CD4-positive, alpha-beta memory T cell (primary cell): ENCODE results near the gene ZFP36L1. TPM values are rescaled to one million over a fixed set of nuclear protein-coding genes. Genes with fewer than 3 reads are reported as not detected.

Source experiments
- CTCF ChIA-PET: fragments of 350-600 bp; sonication (Branson Sonifier 250); formaldehyde crosslinking; loops from one replicate; lab custom pipeline; 2021; ENCODE audit warnings: inconsistent platforms; ENCODE audit not compliant: partially characterized antibody; lab: Charles Lee
- POLR2A ChIA-PET: fragments of 350-600 bp; sonication (Branson Sonifier 250); formaldehyde crosslinking; loops from one replicate; lab custom pipeline; 2021; ENCODE audit not compliant: partially characterized antibody; lab: Charles Lee
- DNase-seq, 5 donors: peaks; one replicate each; pipeline versions ENCODE4 v3.0.0 to v3.0.0-alpha.2; 2020 to 2022; ENCODE audit warnings: mixed read lengths in 1 of 5
- H3K27ac ChIP-seq: one replicate; pipeline ENCODE4 v1.7.0; 2013; ENCODE audit warnings: low read depth, low read length
- H3K27me3 ChIP-seq: 2 replicates; pipeline ENCODE4 v1.7.0; 2013; ENCODE audit warnings: mild to moderate bottlenecking, low read length, moderate library complexity; ENCODE audit not compliant: insufficient read depth
- H3K36me3 ChIP-seq: 2 replicates; pipeline ENCODE4 v1.7.0; 2013; ENCODE audit warnings: mild to moderate bottlenecking, low read length, moderate library complexity; ENCODE audit not compliant: insufficient read depth
- H3K4me1 ChIP-seq: 2 replicates; pipeline ENCODE4 v1.7.0; 2013; ENCODE audit warnings: mild to moderate bottlenecking, low read length, moderate library complexity; ENCODE audit not compliant: insufficient read depth
- H3K4me3 ChIP-seq, 2 donors: one replicate each; pipeline ENCODE4 v1.7.0; 2013; ENCODE audit warnings: low read length in 2 of 2, mild to moderate bottlenecking in 1 of 2
- H3K9me3 ChIP-seq, 2 donors: one replicate each; pipeline ENCODE4 v1.7.0; 2013; ENCODE audit warnings: low read length in 2 of 2, control low read depth in 1 of 2; ENCODE audit not compliant: control insufficient read depth in 1 of 2
- H3K27ac Mint-ChIP-seq, 7 donors: one replicate each; pipeline ENCODE4 v1.8.0; 2020 to 2021; ENCODE audit warnings: mixed read lengths in 7 of 7, mild to moderate bottlenecking in 6 of 7, inconsistent platforms in 3 of 7, moderate library complexity in 3 of 7
- H3K27me3 Mint-ChIP-seq, 2 donors: one replicate each; pipeline ENCODE4 v1.8.0; 2020 to 2021; ENCODE audit warnings: mixed read lengths in 2 of 2
- H3K36me3 Mint-ChIP-seq, 2 donors: one replicate each; pipeline ENCODE4 v1.8.0; 2020 to 2021; ENCODE audit warnings: mixed read lengths in 2 of 2, inconsistent platforms in 1 of 2, mild to moderate bottlenecking in 1 of 2
- H3K4me1 Mint-ChIP-seq, 4 donors: one replicate each; pipeline ENCODE4 v1.8.0; 2020 to 2021; ENCODE audit warnings: mixed read lengths in 4 of 4, mild to moderate bottlenecking in 1 of 4
- H3K4me3 Mint-ChIP-seq, 8 donors: one replicate each; pipeline ENCODE4 v1.8.0; 2020 to 2021; ENCODE audit warnings: mixed read lengths in 8 of 8, mild to moderate bottlenecking in 7 of 8, moderate library complexity in 6 of 8, inconsistent platforms in 3 of 8
- H3K9me3 Mint-ChIP-seq, 8 donors: one replicate each; pipeline ENCODE4 v1.8.0; 2020 to 2021; ENCODE audit warnings: mixed read lengths in 8 of 8, mild to moderate bottlenecking in 5 of 8, inconsistent platforms in 3 of 8, moderate library complexity in 1 of 8
- intact Hi-C: fragments of 100-400 bp; cut with micrococcal nuclease; formaldehyde crosslinking; loops from one replicate; pipeline ENCODE4 v1.15.1; 2023
- polyA plus RNA-seq, 2 donors: library from polyadenylated mRNA; unstranded; fragments of 300-500 nt; fragmentation: Illumina TruSeq; gene quantifications; one replicate each; pipeline ENCODE4 v1.2.3, GENCODE V29; 2021
- total RNA-seq, 2 experiments: library from RNA; stranded (reverse); gene quantifications; one replicate each; pipeline ENCODE4 v1.2.3, GENCODE V29; 2021

ZFP36L1 gene
- total and polyA plus RNA-seq, 4 experiments from 2014 or later, result 60.3 to 242 (median 177) TPM

GRCh38 chr14:68786491-68787091 lies 6.3 kb downstream of the ZFP36L1 start:
- ChIA-PET CTCF (interaction anchor here (0.6 to 14.8 kb wide), 12 partner anchors 13 to 537 kb away, joined by 3 to 238 read pairs (median 40); no protein-coding TSS in a partner anchor), POLR2A (interaction anchor here (0.8 to 28.0 kb wide), 27 partner anchors 2 to 535 kb away, joined by 3 to 1973 read pairs (median 15); partner anchors contain the start of gene ZFP36L1)
- Histone ChIP-seq H3K27me3 (no peaks in the 10 kb centered on the region), H3K4me1 (peaks cover 79% of the 10 kb centered on the region), H3K9me3 (no peaks in the 10 kb centered on the region), H3K4me3 (peak overlapping the region in 1 of 2 donors; percentile 32), H3K27ac (peak overlapping the region; percentile 58), H3K36me3 (peaks cover 24% of the 10 kb centered on the region)
- Mint-ChIP-seq H3K4me1 (peaks cover 56 to 90% (median 72%) of the 10 kb centered on the region in 4 donors), H3K4me3 (peak overlapping the region in 7 of 8 donors; percentile 78 to 88 (median 81)), H3K27me3 (no peaks in the 10 kb centered on the region), H3K27ac (peak overlapping the region; percentile 89 to 100 (median 94)), H3K36me3 (peaks cover 43 to 44% of the 10 kb centered on the region in 2 donors), H3K9me3 (peaks cover 0 to 7% (median 0%) of the 10 kb centered on the region in 8 donors)
- DNase-seq, result no peak
- intact Hi-C loops, result no loop called here

GRCh38 chr14:68785534-68786490 lies 7.1 kb downstream of the ZFP36L1 start:
- Mint-ChIP-seq H3K36me3 (peaks cover 35 to 37% of the 10 kb centered on the region in 2 donors), H3K4me3 (peak overlapping the region; percentile 34 to 88 (median 80)), H3K9me3 (peaks cover 0 to 7% (median 0%) of the 10 kb centered on the region in 8 donors), H3K27me3 (no peaks in the 10 kb centered on the region), H3K4me1 (peaks cover 62 to 95% (median 78%) of the 10 kb centered on the region in 4 donors), H3K27ac (peak overlapping the region; percentile 89 to 100 (median 94))
- H3K4me3 ChIP-seq, result peak overlapping the region in 1 of 2 donors; percentile 13
- H3K9me3 ChIP-seq, result no peaks in the 10 kb centered on the region
- no peaks in the 10 kb centered on the region for H3K27me3 ChIP-seq
- H3K36me3 ChIP-seq, result peaks cover 21% of the 10 kb centered on the region
- H3K27ac ChIP-seq, result peak overlapping the region; percentile 58
- CTCF ChIA-PET, result interaction anchor here (0.6 to 14.8 kb wide), 9 partner anchors 31 to 537 kb away, joined by 3 to 199 read pairs (median 33); no protein-coding TSS in a partner anchor
- H3K4me1 ChIP-seq, result peaks cover 86% of the 10 kb centered on the region
- DNase-seq, result peak; percentile 40 to 85 (median 47)
- POLR2A ChIA-PET, result interaction anchor here (0.8 to 28.0 kb wide), 31 partner anchors 3 to 535 kb away, joined by 3 to 1973 read pairs (median 6); partner anchors contain the start of gene ZFP36L1
- intact Hi-C loops, result no loop called here

- Mint-ChIP-seq H3K4me1 (peaks cover 66 to 95% (median 80%) of the 10 kb centered on the region in 4 donors), H3K9me3 (peaks cover 0 to 3% (median 0%) of the 10 kb centered on the region in 8 donors), H3K27me3 (no peaks in the 10 kb centered on the region), H3K4me3 (peak overlapping the region in 4 of 8 donors; percentile 0 to 62 (median 46)), H3K27ac (peak overlapping the region; percentile 89 to 100 (median 93)), H3K36me3 (peaks cover 29% of the 10 kb centered on the region in 2 donors)
- H3K36me3 ChIP-seq, result peaks cover 15% of the 10 kb centered on the region
- H3K27ac ChIP-seq, result peak overlapping the region; percentile 58
- H3K4me1 ChIP-seq, result peaks cover 94% of the 10 kb centered on the region
- intact Hi-C loops, result loop anchor here (5.0 kb wide), 1 partner anchor 53 kb away; no protein-coding TSS in a partner anchor
- ChIA-PET CTCF (interaction anchor here (1.2 to 14.8 kb wide), 5 partner anchors 31 to 536 kb away, joined by 3 to 199 read pairs (median 5); no protein-coding TSS in a partner anchor), POLR2A (interaction anchor here (1.0 to 28.0 kb wide), 21 partner anchors 4 to 534 kb away, joined by 3 to 1973 read pairs (median 15); partner anchors contain the start of gene ZFP36L1)
- H3K27me3 ChIP-seq, result no peaks in the 10 kb centered on the region
- DNase-seq, result no peak
- no peaks in the 10 kb centered on the region for H3K9me3 ChIP-seq
- H3K4me3 ChIP-seq, result no peak overlapping the region
These were observed 7.8 kb downstream of the ZFP36L1 start for GRCh38 chr14:68784978-68785533.

- Mint-ChIP-seq H3K36me3 (peaks cover 22% of the 10 kb centered on the region in 2 donors), H3K4me1 (peaks cover 71 to 98% (median 85%) of the 10 kb centered on the region in 4 donors), H3K9me3 (no peaks in the 10 kb centered on the region), H3K4me3 (peak overlapping the region in 2 of 8 donors; percentile 5 to 62), H3K27me3 (no peaks in the 10 kb centered on the region), H3K27ac (peak overlapping the region in 6 of 7 donors; percentile 46 to 100 (median 93))
- Histone ChIP-seq H3K36me3 (peaks cover 8% of the 10 kb centered on the region), H3K27ac (peak overlapping the region; percentile 58), H3K4me3 (no peak overlapping the region), H3K4me1 (peaks cover 97% of the 10 kb centered on the region), H3K27me3 (no peaks in the 10 kb centered on the region), H3K9me3 (no peaks in the 10 kb centered on the region)
- CTCF ChIA-PET, result interaction anchor here (0.9 to 14.8 kb wide), 8 partner anchors 9 to 535 kb away, joined by 3 to 199 read pairs (median 4); partner anchors contain the start of gene ZFP36L1
- intact Hi-C loops, result loop anchor here (5.0 kb wide), 1 partner anchor 52 kb away; no protein-coding TSS in a partner anchor
- DNase-seq, result peak in 1 of 5 donors; percentile 55
- POLR2A ChIA-PET, result interaction anchor here (0.7 to 28.0 kb wide), 18 partner anchors 4 to 533 kb away, joined by 3 to 1973 read pairs (median 70); partner anchors contain the start of gene ZFP36L1
These were observed 8.5 kb downstream of the ZFP36L1 start for GRCh38 chr14:68784226-68784910.

- H3K36me3 Mint-ChIP-seq, result peaks cover 14 to 15% of the 10 kb centered on the region in 2 donors
- no peak for DNase-seq
- H3K27ac Mint-ChIP-seq, result peak overlapping the region; percentile 46 to 98 (median 89)
- no peaks in the 10 kb centered on the region for H3K27me3 Mint-ChIP-seq
- H3K27me3 ChIP-seq, result no peaks in the 10 kb centered on the region
- intact Hi-C loops, result loop anchor here (5.0 kb wide), 1 partner anchor 51 kb away; no protein-coding TSS in a partner anchor
- peaks cover 3% of the 10 kb centered on the region for H3K36me3 ChIP-seq
- peak overlapping the region; percentile 58 for H3K27ac ChIP-seq
- no peaks in the 10 kb centered on the region for H3K9me3 ChIP-seq
- no peak overlapping the region for H3K4me3 ChIP-seq
- ChIA-PET CTCF (interaction anchor here (0.9 to 14.8 kb wide), 9 partner anchors 10 to 535 kb away, joined by 3 to 199 read pairs (median 5); partner anchors contain the start of gene ZFP36L1), POLR2A (interaction anchor here (0.7 to 28.0 kb wide), 15 partner anchors 5 to 532 kb away, joined by 3 to 1973 read pairs (median 68); partner anchors contain the start of gene ZFP36L1)
- H3K4me3 Mint-ChIP-seq, result peak overlapping the region in 6 of 8 donors; percentile 31 to 93 (median 73)
- peaks cover 69 to 98% (median 84%) of the 10 kb centered on the region in 4 donors for H3K4me1 Mint-ChIP-seq
- peaks cover 100% of the 10 kb centered on the region for H3K4me1 ChIP-seq
- H3K9me3 Mint-ChIP-seq, result no peaks in the 10 kb centered on the region
These were observed 9.2 kb downstream of the ZFP36L1 start for GRCh38 chr14:68783408-68784225.
